C4-2B (cell line): ENCODE data around the gene SIDT1.

Experiments
- H3K27ac ChIP-seq: fragments of 450-650 bp; 2 replicates; pipeline ENCODE4 v1.5.1; 2017
- CTCF ChIP-seq: fragments of 450-650 bp; conservative IDR thresholded peaks from 2 replicates; pipeline ENCODE4 v1.5.1; 2017; ENCODE audit warnings: mild to moderate bottlenecking
- ZFX ChIP-seq: fragments of 450-650 bp; IDR thresholded peaks from 2 replicates; pipeline ENCODE4 v1.6.1; 2017

The SIDT1 gene

GRCh38 chr3:113531826-113532697, at the start of gene SIDT1:
Gene SIDT1, plus strand, starts transcription at chr3:113532555. Its CDS starts 467 bp downstream, at chr3:113533022.
- H3K27ac ChIP-seq, result peak within 1 kb of the TSS; percentile 26; the same call in 1 of the 2 replicates
- TF ChIP-seq ZFX (no peak), CTCF (peak; percentile 25; the same call in 1 of the 2 replicates)

- TF ChIP-seq CTCF (no peak), ZFX (no peak)
- no peak overlapping the region for H3K27ac ChIP-seq
Observed at GRCh38 chr3:113485161-113485609, 47.2 kb upstream of the SIDT1 start.

- TF ChIP-seq CTCF, result peak; percentile 27
- no peak for TF ChIP-seq ZFX
- no peak overlapping the region for H3K27ac ChIP-seq
Observed at GRCh38 chr3:113495035-113495434, 37.3 kb upstream of the SIDT1 start.

GRCh38 chr3:113496924-113497323, 35.4 kb upstream of the SIDT1 start:
- H3K27ac ChIP-seq, result no peak overlapping the region
- TF ChIP-seq CTCF (no peak), ZFX (no peak)

DNA sequence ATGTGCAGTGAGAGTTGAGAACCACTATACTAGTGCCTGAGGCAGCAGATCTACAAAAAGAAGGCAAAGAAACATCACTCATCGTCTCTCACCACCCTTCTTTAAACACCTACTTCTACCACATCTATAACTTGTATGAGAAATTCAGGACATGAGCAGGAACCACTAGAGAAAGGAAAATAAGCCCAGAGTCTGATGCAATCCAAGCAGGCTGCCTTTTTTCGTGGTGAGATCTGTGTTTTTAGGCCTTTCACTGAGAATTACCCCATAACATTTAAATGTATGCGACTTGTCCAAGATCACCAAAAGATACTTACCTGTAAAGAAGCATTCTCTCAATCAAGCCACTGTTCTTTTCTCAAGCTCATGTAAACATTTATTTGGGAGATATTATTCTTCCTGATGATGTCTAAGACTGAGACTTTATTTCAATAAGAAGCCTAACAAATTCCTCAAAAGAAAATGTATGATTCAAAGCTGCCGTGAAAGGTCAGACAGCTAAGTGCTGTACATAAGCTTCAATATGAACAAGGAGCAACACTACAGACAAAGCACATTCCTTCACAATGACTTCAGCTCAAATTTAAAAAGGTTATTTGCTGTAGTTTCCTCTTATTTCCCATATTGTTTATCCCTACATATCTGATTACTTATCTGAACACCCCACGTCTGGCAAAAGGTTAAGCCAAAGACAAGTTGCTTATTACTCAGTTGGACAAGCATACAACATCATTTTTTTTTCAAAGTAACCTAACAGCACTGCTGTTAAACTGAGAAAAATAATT, 33.9 kb upstream of the SIDT1 start:
- no peak overlapping the region for H3K27ac ChIP-seq
- TF ChIP-seq CTCF (no peak), ZFX (no peak)

- no peak for TF ChIP-seq CTCF
- no peak for TF ChIP-seq ZFX
- no peak overlapping the region for H3K27ac ChIP-seq
Observed at GRCh38 chr3:113499081-113499480, 33.3 kb upstream of the SIDT1 start.

DNA sequence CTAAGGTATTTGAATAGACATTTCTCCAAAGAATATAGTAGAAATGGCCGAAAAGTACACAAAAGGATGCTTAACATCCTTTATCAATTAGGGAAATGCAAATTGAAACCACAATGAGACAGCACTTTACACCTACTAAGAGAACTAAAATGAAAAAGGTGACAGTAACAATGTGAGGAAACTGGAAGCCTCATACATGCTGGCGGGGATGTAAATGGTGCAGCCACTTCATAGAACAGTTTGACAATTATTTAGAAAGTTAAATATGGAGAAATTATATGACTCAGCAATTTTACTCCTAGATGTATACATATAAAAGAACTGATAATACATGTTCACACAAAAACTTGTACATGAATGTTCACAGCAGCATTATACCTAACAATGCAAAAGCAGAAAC, 30.8 kb upstream of the SIDT1 start:
- no peak for TF ChIP-seq ZFX
- no peak for TF ChIP-seq CTCF
- H3K27ac ChIP-seq, result no peak overlapping the region; the same call in 1 of the 2 replicates
